ENCODE data around the gene ZGLP1. TPM values are rescaled to one million over a fixed set of nuclear protein-coding genes. Genes with fewer than 3 reads are reported as not detected.

The ZGLP1 gene
- polyA plus RNA-seq, 1 donor, result 3.4 TPM

Other genes with a start within 250 kb of the ZGLP1 start
- 9.8 TPM for gene SHFL, start 223.5 kb downstream of the ZGLP1 start, polyA plus RNA-seq (ENCODE audit: insufficient read length)
- gene ANGPTL6, start 207.1 kb downstream of the ZGLP1 start, polyA plus RNA-seq (ENCODE audit: insufficient read length), result 3.9 TPM
- gene PPAN, start 203.5 kb downstream of the ZGLP1 start, polyA plus RNA-seq (ENCODE audit: insufficient read length), result 28.5 TPM
- 13.6 TPM for gene P2RY11, start 198.1 kb downstream of the ZGLP1 start, polyA plus RNA-seq (ENCODE audit: insufficient read length)
- 267 TPM for gene EIF3G, start 189.9 kb downstream of the ZGLP1 start, polyA plus RNA-seq (ENCODE audit: insufficient read length)
- 61.4 TPM for gene DNMT1, start 114.9 kb downstream of the ZGLP1 start, polyA plus RNA-seq (ENCODE audit: insufficient read length)
- gene S1PR2, start 78.5 kb downstream of the ZGLP1 start, polyA plus RNA-seq (ENCODE audit: insufficient read length), result 12.0 TPM
- 32.0 TPM for gene MRPL4, start 57.6 kb downstream of the ZGLP1 start, polyA plus RNA-seq (ENCODE audit: insufficient read length)
- gene ICAM1, start 38.7 kb downstream of the ZGLP1 start, polyA plus RNA-seq (ENCODE audit: insufficient read length), result 6.3 TPM
- 0.25 TPM for gene ICAM4, start 22.9 kb downstream of the ZGLP1 start, polyA plus RNA-seq (ENCODE audit: insufficient read length)
- gene ICAM5, start 19.9 kb downstream of the ZGLP1 start, polyA plus RNA-seq (ENCODE audit: insufficient read length), result 0.18 TPM
- 20.0 TPM for gene FDX2, start 6.2 kb upstream of the ZGLP1 start, polyA plus RNA-seq (ENCODE audit: insufficient read length)
- 10.9 TPM for gene RAVER1, start 23.7 kb upstream of the ZGLP1 start, polyA plus RNA-seq (ENCODE audit: insufficient read length)
- 4.9 TPM for gene ICAM3, start 29.8 kb upstream of the ZGLP1 start, polyA plus RNA-seq (ENCODE audit: insufficient read length)
- 74.5 TPM for gene TYK2, start 70.8 kb upstream of the ZGLP1 start, polyA plus RNA-seq (ENCODE audit: insufficient read length)
- gene CDC37, start 93.7 kb upstream of the ZGLP1 start, polyA plus RNA-seq (ENCODE audit: insufficient read length), result 133 TPM
- 3.3 TPM for gene PDE4A, start 110.7 kb upstream of the ZGLP1 start, polyA plus RNA-seq (ENCODE audit: insufficient read length)
- gene KEAP1, start 193.5 kb upstream of the ZGLP1 start, polyA plus RNA-seq (ENCODE audit: insufficient read length), result 66.1 TPM
- gene S1PR5, start 207.6 kb upstream of the ZGLP1 start, polyA plus RNA-seq (ENCODE audit: insufficient read length), result 1.1 TPM
- 22.7 TPM for gene ATG4D, start 234.1 kb upstream of the ZGLP1 start, polyA plus RNA-seq (ENCODE audit: insufficient read length)

Measured in forelimb muscle (tissue), 1 donor.